Retina (tissue), 1 donor: ENCODE data around the gene SIDT2.
"Not testable (repeated sequence)": the region's sequence is repeated elsewhere in the genome, so short reads cannot be mapped to it uniquely, and the experiment has no call there.

Experiments used
- DNase-seq: peaks from one replicate; pipeline ENCODE4 v3.0.0-alpha.2; 2016

Gene SIDT2

GRCh38 chr11:117178210-117179034, at the start of gene SIDT2:
TSS of gene SIDT2 (plus strand) at chr11:117178743. CDS start at chr11:117179264, 521 bp downstream.
- DNase-seq = peak; percentile 97

- DNase-seq = not testable (repeated sequence)
Observed at GRCh38 chr11:117130396-117130795, 48.1 kb upstream of the SIDT2 start.

DNA sequence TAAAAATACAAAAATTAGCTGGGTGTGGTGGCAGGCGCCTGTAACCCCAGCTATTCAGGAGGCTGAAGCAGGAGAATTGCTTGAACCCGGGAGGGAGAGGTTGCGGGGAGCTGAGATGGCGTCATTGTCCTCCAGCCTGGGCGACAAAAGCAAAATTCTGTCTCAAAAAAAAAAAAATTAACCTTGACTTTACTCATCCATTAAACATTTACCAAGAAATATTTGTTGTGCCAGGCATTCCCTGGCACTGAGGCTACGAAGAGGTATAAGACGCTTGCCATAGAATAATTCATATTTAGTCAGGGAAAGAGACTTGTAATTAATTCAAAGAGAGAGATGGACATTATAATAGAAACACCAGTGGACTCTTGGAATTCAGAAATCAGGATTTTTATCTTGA, 47.7 kb upstream of the SIDT2 start:
- no peak for DNase-seq

GRCh38 chr11:117134431-117134830, 44.1 kb upstream of the SIDT2 start:
- DNase-seq = no peak

GRCh38 chr11:117134979-117135378, 43.6 kb upstream of the SIDT2 start:
- not testable (repeated sequence) for DNase-seq

DNA sequence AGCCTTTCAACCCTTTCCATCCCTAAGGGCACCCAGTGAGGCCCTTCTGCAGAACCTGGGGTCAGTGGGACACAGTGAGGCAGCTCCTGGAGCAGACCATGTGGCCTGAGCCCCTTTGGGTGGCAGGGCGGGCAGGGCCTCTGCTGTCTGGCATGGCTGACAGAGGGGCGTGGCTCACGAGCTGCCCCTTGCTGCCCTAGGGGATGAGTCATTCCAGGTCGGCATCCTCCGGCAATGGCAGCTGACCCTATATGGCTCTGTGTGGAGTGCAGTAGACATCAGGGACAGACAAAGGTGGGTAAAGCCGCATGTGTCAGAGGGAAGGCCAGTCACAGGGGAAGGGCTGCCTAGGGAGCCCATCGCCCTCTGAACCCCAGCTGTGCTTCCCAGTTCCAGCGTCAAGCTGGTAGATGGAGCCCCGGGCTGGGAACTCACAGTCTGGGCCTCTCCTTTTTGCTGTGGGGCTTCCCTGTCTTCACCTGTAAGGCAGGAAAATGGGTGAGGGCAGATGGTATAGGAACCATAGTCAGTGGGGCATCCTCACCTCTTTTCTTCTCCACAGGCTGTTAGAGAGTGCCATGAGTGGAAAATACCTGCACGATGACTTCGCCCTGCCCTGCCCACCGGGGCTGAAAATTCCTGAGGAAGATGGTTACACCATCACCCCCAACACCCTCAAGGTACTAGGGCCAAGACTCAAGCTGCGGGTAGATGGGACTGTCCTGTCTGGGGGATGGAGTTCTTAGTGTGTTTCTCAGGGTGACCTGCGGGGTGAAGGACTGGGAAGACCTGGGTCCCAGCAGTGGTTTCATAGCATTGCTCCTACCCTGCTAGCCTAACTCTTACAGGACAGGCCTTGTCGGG, 41.1 kb upstream of the SIDT2 start:
- not testable (repeated sequence) for DNase-seq

GRCh38 chr11:117143390-117143789, 35.2 kb upstream of the SIDT2 start:
- DNase-seq = no peak

DNA sequence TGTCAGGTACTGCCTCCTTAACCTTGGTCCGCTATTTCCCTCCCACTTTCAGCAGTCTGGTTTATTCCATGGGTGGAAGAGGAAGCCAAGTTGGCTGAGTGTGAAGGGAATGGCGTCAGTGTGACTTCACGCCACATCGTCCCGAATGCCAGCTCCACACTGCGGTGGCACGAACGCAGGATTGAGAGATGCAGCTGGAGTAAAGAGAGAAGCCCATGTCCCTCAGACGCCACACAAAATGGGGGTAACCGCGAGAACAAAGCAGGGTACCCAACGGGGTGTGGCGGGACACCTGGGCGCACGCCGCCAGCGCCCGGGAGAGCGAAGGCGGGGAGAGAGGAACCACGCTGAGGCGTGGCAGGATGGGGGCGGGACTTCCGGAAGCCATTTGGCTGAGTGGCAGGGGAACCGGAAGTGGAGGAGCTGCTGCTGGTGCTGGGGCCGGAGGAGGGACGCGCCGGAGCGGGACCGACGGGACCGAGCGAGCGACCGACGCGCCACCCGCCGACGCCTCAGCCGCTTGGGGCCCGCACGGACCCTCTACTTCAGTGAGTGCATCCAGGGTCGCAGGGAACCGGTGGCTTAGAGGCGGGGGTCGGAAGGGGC, 34.6 kb upstream of the SIDT2 start, which contains the start of gene PAFAH1B2:
PAFAH1B2 (plus strand) TSS at position 417 of the 606 bp plus-strand sequence. CDS start 8,161 bp downstream, outside the sequence.
- peak; percentile 98 for DNase-seq

DNA sequence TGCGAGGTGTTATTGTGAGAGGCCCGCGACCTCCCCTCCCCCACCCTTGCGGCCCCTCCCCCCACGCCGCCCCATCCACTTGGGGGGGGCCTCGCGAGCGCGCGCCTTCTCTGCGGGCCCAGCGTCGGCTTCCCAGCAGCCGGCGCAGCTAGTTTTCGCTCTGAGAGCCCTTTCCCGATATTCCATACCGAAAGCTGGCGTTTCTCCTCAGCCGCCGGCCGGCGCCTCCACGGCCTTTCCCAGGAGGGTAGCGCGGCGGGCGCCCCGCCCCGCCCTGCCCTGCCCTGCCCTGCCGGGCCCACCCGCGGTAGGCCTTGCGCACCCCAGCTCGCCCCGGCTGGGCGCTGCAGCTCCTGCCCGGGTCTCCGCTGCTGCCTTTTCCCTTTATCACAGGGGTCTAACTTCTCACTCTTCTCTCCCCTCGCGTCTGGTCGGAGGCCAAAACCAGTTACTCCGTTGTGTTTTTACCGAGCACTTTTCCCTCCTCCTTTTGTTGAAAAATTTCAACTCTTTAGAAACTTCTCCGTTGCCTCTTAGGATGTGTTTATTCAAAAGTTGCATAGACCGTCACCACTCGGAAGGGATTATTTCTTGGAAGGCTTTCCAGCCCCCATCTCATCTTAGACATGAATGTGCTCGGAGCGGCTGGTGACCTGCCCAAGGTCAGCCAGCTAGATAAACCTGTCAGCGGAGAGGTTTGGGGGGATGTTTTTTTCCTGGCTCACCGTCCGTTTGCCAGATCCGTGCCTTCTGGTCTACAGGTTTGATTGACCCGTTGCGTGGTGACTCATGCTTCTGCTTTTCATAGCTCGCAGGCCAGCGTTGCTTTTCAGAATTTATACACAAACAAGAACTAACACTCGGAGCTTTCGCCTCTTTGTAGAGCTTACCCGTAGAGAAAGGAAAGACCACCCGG, 33.8 kb upstream of the SIDT2 start:
- DNase-seq = peak; percentile 78

DNA sequence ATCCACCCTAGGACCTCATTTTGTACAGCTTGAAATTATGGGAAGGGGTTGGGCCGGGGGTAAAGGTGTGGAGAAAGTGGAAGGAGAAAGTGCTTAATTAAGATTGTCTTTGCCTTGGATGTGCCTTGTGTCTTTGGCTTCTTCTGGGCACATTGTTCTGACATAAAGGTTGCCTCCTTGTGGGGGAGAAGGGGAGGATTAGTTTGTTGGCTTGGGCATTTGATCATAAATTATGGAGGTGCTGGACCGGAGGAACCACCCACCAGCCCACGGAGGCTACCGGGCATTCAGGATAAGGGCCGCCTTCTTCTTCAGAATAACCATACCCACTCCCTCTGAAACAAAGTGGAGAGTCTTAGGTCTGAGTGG, 33.2 kb upstream of the SIDT2 start:
- peak; percentile 9 for DNase-seq

DNA sequence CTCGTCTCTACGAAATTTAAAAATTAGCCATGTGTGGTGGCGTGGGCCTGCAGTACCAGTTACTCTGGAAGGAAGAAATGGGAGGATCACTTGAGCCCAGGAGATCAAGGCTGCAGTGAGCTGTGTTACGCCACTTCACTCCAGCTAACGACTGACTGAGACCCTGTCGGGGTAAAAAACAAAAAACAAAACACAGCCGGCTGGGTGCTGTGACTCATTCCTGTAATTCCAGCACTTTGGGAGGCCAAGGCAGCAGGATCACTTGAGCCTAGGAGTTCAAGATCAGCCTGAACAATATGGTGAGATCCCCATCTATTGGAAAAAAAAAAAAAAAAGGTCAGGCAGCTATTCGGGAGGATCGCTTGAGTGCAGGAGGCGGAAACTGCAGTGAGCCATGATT, 32.0 kb upstream of the SIDT2 start:
- DNase-seq = no peak

- no peak for DNase-seq
Observed at GRCh38 chr11:117152066-117152465, 26.5 kb upstream of the SIDT2 start.

- no peak for DNase-seq
Observed at GRCh38 chr11:117154468-117154867, 24.1 kb upstream of the SIDT2 start.

DNA sequence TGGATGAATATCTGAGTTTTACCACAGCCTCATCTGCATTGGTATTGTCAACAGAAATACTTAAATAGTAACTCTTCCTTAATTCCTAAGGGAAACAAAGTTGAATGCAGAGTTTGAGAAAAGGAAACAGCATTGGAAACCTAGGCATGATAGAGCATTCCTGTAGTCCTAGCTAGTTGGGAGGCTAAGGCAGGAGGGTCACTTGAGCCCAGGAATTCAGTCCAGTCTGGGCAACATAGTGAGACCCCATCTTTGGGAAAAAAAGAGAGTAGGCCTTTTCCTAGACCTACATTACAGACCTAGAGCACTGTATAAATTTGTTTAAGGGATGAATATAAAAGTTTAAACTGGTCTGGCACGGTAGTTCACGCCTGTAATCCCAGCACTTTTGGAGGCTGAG, 21.0 kb upstream of the SIDT2 start:
- no peak for DNase-seq

- no peak for DNase-seq
Observed at GRCh38 chr11:117159892-117160291, 18.7 kb upstream of the SIDT2 start.

DNA sequence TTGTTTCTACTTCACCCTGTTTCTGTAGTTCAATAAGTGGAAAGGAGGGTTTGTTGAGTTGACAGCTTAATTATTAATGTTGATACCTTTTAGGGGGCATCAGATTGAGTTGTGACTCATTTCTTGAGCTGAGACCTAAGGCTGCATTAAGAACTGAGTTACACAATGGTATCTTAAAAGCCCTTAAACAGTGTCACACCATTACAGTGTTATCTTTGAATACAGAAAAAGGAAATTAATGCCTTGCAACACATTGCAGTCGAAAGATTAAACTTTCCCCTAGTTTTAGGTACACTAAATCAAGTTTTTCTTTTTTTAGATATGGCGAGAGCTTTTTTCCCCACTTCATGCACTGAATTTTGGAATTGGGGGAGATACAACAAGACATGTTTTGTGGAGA, 17.7 kb upstream of the SIDT2 start:
- DNase-seq = no peak

DNA sequence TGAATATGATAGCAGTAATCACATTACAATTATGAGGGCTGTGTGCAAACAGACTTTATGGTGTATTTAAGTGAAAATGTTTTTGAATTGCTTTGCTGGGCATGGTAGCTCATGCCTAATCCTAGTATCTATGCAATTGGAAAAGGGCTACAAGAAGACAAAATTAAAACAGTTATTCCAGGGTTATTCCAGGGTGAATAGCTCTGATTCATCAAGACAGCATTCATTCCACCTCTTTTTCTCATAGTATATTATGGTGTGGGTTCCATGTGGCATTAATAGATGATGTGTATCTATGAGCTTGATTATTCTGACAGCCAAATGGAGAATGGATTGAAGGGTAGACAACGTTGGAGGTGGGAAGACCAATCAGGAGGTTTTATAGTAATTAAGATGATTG, 12.1 kb upstream of the SIDT2 start:
- DNase-seq = no peak

- no peak for DNase-seq
Observed at GRCh38 chr11:117169736-117170135, 8.8 kb upstream of the SIDT2 start.

DNA sequence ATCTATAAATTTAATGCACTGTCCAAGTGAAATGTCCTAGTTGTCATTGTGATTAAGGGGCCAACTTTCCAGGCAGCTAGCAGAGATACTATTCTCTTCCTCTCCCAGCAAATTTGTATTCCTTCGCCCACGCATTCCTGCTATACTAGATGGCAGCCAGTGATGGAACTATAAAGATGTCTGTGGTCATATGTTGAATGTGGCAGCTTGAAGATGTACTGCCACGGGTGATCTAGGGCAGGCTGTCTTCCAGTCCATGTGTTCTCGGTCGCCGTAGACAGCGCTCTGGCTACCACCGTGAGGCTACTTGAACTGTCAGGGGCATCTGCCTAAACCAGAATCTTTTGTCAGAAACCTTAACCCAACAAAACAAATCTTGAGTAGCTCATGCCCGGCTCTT, 8.3 kb upstream of the SIDT2 start:
- DNase-seq = no peak

DNA sequence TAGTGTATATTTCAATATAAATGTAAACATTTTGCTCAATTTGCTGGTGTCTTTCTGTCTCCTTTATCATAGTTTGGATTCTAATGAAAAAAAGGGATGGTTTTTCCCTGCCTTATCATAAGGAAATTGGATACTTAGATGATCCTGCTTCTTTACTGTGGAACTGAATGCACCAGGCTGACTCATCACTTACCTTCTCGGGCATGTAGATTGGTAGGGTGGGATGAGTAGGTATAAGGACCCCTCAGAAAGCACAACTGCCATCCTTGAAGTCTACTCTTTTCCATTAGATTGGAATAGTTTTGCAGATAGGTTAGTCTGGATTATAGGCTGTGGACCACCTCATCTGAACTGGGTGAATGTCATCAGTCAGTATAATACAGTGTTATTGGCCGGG, 7.5 kb upstream of the SIDT2 start:
- DNase-seq = no peak

DNA sequence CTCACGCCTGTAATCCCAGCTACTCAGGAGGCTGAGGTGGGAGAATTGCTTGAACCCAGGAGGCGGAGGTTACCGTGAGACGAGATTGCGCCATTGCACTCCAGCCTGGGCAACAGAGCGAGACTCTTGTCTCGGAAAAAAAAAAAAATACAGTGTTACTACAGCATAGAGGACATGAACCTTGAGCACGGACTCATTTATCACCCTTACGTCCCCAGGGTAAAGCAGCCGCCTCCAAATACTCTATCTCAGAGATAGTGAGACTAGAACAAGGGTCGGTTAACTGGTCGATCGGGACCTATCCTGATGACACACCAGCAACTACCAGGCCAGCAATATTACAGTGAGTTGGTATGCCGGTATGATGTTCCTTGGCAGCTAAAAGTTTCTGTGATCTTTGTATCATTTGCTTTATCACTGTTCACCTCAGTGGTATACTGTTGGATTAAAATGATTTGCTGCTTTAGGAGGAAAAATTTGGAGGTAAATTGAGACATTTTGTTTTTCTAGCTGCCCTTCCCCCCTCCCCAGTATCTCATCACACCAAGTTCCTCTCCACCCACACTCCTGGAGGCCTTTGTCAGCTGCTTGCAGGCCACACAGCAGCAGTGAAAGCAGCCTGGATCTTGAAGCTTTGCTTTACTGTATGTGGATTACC, 7.0 kb upstream of the SIDT2 start:
- DNase-seq = no peak
